A673 (cell line): ENCODE results near the gene SLC16A3.

Experiments
- EZH2 ChIP-seq: fragments of 200-600 bp; sonication (generic); IDR thresholded peaks from 2 replicates; pipeline ENCODE4 v1.6.1; 2017; ENCODE audit warnings: borderline replicate concordance, low read depth, mild to moderate bottlenecking, mixed read lengths, antibody characterized with exemption, low read length; ENCODE audit not compliant: poor library complexity, severe bottlenecking
- TF ChIP-seq, protein P1 (sequence below): fragments of 300-800, 200-600 bp; sonication (generic); conservative IDR thresholded peaks from 2 replicates; pipeline ENCODE4 v1.5.1; 2017; ENCODE audit warnings: low read depth, mild to moderate bottlenecking, antibody characterized with exemption, low read length, moderate library complexity, mixed read lengths

DNA sequence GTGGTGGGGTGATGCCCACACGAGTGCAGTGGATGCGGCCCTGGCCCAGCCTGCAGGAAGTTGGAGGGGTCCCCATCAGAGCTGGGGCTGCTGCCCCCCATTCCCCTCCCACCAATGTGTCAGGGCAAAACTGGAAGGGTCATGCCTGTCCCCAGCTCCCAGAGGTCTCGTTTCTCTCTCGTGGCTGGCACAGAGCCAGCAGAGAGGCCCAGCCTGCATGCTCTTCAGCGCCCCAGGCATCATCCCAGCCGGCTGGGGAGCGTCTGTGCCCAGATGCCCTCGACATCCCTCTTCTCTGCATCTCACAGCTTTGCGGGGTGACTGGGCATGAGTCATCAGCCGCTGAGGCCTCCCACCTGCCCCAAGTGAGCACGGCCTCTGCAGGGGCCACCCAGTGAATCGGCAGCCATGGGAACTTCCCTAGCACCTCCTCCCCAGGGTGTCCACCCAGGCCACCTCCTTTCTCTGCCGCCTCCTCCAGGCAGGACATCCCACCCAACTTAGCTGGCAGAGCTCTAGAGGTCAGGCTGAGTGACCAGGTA lies 54.4 kb downstream of the SLC16A3 start:
- TF ChIP-seq, protein P1, sequence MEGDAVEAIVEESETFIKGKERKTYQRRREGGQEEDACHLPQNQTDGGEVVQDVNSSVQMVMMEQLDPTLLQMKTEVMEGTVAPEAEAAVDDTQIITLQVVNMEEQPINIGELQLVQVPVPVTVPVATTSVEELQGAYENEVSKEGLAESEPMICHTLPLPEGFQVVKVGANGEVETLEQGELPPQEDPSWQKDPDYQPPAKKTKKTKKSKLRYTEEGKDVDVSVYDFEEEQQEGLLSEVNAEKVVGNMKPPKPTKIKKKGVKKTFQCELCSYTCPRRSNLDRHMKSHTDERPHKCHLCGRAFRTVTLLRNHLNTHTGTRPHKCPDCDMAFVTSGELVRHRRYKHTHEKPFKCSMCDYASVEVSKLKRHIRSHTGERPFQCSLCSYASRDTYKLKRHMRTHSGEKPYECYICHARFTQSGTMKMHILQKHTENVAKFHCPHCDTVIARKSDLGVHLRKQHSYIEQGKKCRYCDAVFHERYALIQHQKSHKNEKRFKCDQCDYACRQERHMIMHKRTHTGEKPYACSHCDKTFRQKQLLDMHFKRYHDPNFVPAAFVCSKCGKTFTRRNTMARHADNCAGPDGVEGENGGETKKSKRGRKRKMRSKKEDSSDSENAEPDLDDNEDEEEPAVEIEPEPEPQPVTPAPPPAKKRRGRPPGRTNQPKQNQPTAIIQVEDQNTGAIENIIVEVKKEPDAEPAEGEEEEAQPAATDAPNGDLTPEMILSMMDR, result no peak
- no peak for TF ChIP-seq EZH2
